HuH-7 (cell line): ENCODE results near the gene MFAP2.
"Not testable (repeated sequence)": the region's sequence is repeated elsewhere in the genome, so short reads cannot be mapped to it uniquely, and the experiment has no call there.

Experiments
- DNase-seq: peaks from one replicate; pipeline ENCODE4 v3.0.0; 2011; ENCODE audit warnings: low spot score

Gene MFAP2

DNA sequence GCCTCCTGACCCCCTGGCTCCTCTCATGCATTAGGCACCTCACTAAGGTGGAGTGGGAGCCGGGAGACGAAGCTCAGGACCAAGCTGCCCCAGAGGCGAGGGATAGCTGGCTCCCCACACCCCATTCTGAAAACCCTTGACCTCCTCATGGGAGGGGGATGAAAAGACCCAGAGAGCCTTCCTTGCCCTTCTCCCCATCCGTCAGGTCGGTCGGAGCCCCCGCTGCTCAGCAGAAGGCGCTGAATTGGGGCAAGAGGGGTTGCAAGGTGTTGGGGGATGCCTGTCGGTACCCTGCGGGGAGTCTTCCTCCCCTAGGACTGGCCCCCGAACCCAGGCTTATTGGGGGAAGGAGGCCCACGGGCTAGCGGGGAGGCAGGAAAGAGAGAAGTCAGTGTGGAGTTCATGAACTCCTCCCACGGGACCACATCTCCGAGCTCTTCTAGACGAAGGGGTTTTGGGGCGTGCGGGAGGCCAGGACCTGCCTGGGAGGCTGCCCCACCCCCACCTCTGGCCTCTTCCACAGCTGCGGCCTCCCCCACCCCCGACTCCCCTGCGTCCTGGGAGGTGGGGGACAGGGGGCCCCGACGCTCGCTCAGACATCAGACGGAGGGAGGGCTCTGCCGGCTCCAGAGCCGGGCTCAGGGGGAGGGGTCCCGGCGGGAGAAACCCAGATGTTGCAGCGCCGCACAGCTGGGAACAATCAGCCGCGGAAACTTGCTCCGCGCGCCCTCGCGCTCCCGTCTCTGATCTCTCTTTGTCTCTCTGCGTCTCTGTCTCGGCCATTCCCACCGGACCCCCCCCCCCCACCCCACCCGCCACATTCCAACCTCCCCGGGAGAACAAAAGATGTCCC lies 719 bp downstream of the MFAP2 start:
- no peak for DNase-seq

GRCh38 chr1:16978567-16979474 lies 1.6 kb downstream of the MFAP2 start:
- no peak for DNase-seq

DNA sequence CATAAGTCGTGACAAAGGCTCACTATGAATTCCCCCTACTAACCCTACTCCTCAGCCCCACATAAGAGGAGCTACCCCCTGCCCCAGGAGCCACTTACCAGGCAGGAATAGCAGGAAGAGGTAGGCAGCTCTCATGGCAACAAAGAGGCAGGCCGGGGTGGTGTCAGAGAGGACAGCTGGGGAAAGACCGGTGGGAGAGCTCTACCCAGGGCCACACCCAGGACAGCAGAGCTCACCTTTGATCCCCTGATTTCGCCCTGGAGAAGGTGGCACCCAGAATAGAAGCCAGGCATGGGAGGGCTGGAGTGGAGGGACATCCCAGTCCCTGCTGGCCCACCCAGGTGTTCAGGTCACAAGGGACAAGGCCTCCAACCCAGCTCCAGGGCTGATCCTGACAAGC lies 2.3 kb downstream of the MFAP2 start:
- no peak for DNase-seq

DNA sequence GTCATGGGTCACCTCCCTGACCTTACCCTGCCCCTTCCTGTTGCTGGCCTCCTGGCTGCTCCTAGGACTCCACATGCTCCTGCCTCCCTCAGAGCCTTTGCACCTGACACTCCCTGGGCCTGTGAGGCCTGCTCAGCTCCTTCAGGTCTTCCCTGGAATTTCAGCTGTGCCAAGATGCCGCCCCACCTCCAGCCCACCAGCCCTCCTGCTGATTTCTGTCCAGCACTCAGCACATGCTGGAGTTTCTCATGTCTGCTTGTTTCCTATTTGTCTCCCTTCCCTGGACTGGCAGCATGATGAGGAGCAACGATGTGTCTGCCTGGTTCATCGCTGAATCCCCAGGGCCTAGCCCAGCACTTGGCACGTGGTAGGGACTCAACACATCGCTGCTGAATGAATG lies 3.0 kb downstream of the MFAP2 start:
- DNase-seq: no peak

- no peak for DNase-seq
Measured at GRCh38 chr1:16976966-16977365, 3.5 kb downstream of the MFAP2 start.

- DNase-seq: no peak
Measured at GRCh38 chr1:16975838-16976237, 4.6 kb downstream of the MFAP2 start.

- DNase-seq: no peak
Measured at GRCh38 chr1:16975211-16975610, 5.2 kb downstream of the MFAP2 start.

- no peak for DNase-seq
Measured at GRCh38 chr1:16973215-16973614, 7.2 kb downstream of the MFAP2 start.

DNA sequence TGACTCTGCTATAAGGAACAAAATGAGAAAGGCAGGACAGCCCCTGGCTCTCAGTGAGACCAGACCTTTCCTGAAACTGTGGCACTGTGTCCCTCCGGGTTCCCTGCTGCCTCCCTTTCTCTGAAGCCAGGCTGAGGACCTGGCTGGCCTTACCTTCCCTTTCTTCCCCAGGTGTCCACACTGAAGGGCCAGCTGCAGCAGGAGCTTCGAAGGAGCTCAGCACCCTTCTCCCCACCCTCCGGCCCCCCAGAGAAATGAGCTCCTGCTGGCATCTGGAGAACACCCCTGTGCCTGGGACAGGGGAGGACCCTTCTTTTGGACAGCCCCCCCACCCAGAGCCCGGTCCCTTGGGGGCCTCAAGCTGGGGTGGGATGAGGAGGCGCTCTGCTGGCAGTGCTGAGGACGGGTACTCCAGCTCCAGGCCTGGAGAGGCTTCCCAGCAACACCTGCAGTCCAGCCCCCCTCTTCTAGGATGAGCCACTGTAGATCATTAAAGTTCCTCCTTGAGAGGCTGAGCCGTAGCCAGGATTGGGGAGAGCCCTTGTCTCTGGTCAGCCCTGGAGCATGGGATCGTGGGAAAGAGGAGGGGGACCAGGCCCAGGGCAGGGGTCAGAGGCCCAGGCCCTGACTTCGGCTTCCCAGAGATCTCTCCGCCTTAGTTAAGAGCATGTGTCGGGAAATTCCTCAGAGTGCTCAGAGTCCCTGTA lies 8.1 kb downstream of the MFAP2 start:
- no peak for DNase-seq

- no peak for DNase-seq
Measured at GRCh38 chr1:16971341-16972188, 8.9 kb downstream of the MFAP2 start.

DNA sequence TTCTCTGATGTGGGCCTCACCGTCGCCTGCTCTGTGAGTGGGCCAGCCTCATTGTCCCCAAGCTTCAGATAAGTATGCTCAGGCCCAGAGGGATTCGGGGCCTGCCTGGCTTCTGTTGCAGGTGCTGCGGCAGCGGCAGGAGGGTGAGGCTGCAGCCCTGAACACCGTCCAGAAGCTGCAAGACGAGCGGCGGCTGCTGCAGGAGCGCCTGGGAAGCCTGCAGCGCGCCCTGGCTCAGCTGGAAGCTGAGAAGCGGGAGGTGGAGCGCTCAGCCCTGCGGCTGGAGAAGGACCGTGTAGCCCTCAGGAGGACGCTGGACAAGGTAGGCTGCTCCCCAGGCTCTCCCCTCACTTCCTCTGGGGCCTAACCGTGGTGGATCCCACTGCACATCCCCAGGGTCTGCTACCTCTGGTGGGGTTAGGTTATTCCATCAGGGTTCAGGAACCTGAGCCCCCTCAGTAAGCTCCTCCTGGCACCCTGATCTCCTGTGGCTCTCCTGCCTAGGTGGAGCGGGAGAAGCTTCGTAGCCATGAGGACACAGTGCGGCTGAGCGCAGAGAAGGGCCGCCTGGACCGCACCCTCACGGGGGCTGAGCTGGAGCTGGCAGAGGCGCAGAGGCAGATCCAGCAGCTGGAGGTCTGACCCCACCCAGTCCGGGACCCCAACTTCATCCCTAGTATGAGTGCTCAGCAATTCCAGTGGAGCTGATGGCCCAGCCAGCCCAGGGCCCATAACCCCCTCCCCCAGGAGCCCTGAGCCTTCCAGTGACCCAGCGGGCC lies 10.1 kb downstream of the MFAP2 start:
- no peak for DNase-seq

DNA sequence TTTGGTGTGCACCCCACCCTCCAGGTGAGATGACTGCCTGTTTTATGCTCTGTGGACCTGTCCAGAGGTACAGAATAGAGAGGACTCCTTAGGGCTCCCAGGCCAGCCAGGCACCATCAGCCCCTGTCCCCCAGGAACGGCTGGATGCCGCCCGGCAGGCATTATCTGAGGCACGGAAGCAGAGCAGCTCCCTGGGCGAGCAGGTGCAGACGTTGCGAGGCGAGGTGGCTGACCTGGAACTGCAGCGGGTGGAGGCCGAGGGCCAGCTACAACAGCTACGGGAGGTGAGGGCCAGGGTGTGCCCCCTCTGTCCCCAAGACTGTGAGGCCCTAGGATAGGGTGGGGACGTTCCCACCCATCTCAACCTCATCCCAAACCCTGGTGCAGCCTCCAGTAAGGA lies 10.8 kb downstream of the MFAP2 start:
- DNase-seq: no peak

DNA sequence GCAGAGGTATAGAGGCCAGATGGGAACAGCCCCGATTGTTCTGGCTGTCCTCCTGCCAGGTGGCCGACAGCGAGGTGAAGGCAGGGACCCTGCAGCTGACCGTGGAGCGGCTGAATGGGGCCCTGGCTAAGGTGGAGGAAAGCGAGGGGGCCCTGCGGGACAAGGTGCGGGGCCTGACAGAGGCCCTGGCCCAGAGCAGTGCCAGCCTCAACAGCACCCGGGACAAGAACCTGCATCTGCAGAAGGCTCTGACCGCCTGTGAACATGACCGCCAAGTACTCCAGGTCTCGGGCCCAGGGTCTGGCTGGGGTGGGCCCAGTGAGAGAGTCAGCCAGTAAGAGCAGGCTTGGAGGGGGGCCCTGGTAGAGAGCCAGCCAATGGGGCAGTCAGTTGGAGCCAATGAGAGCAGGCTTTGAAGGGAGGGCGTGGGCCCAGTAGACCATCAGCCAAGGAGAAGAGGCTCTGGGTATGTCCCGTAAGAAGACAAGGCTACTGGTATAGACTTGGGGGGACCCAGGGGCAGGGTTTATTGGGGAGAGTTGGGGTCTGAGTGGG lies 11.3 kb downstream of the MFAP2 start:
- no peak for DNase-seq

DNA sequence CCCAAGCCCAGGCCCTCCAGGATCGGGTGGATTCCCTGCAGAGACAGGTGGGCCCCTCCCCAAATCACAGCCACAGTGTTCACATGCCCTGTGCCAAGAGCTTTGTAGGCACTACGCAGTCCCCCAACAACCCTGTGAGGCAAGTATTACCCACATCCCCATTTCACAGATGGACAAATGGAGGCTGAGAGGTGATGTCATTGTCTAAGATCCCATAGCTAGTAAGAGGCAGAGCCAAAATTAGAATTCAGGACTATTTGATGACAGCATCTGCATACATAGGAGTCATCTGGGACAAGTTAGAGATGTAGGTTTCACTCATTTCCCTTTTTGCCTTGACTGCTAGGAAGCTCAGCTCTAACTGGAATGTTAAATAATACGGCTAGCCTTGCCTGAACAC lies 12.0 kb downstream of the MFAP2 start:
- DNase-seq: no peak

- DNase-seq: no peak
Measured at GRCh38 chr1:16967962-16968361, 12.5 kb downstream of the MFAP2 start.

DNA sequence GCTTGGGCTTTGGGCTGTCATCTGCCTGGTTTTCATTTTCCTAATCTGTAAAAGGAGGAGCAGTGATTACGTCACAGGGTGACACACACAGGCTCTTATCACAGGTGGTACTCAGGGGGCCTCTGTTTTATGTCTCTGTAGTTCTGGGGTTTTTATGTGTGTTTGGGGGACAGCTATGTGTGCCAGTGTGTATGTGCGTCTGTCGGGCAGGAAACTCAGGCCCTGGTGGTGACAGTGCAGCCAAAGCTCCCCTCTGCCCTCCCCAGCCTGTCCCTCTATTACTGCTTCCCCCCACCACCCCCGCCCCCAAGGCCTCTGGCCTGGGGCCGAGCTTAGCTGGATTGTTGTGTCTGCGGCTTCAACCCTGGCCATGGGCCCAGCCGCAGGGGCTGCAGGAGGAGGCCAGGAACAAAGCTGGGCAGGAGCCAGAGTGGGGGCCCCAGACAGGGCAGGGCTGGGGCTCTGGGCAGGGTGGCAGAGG lies 13.3 kb downstream of the MFAP2 start:
- no peak for DNase-seq

- no peak for DNase-seq
Measured at GRCh38 chr1:16966282-16966681, 14.1 kb downstream of the MFAP2 start.

GRCh38 chr1:16965486-16966067 lies 14.8 kb downstream of the MFAP2 start:
- no peak for DNase-seq

DNA sequence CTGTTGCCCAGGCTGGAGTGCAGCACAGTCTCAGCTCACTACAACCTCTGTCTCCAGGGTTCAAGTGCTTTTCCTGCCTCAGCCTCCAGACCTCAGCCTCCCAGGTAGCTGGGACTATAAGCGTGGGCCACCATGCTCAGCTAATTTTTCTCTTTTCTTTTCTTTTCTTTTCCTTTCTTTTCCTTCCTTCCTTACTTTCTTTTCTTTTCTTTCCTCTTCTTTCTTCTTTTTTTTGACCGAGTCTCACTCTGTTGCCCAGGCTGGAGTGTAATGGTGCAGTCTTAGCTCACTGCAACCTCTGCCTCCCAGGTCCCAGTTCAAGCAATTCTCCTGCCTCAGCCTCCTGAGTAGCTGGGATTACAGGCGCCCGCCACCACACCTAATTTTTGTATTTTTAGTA lies 16.3 kb downstream of the MFAP2 start:
- not testable (repeated sequence) for DNase-seq
